ENCODE measurements around the gene PVALB.

Gene PVALB

DNA sequence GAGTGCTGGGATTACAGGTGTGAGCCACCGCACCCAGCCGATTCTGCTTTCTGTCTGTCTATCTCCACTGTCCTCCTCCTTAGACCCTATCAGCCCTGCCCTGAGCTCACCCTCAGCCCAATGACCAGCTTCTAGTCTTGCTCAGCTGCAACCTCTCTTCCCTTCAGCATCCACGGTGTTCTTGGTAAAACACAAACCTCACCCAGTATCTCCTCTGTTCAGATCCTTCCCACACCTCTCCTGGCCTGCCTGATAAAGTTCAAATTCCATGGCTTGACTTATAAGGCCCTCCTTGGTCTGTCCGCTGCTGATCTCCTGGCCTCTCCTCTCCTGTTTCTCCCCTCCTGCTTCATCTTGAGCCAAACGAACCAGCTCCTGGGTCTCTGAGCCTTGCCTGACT lies 29.4 kb upstream of the PVALB start:
- no peak for DNase-seq

DNA sequence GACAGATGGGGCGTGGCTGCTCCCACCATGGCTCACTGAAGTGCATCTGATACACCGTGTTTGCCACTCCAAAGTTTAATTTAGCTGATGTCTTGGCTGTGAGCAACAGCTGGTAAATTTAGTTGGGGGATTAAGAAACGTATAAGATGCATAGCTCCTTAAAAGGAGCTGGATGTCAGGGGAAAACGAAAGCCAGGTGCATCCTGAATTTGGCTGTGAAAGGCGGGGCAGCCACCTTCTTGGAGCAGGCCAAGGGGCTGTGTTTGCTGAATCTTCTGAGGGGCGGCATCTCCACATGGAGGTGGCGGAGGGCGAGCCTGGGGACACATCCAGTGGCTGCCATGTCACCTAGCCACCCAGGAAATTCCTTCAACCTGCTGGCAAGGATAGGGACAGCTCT lies 23.3 kb upstream of the PVALB start:
- peak; percentile 35 for DNase-seq

DNA sequence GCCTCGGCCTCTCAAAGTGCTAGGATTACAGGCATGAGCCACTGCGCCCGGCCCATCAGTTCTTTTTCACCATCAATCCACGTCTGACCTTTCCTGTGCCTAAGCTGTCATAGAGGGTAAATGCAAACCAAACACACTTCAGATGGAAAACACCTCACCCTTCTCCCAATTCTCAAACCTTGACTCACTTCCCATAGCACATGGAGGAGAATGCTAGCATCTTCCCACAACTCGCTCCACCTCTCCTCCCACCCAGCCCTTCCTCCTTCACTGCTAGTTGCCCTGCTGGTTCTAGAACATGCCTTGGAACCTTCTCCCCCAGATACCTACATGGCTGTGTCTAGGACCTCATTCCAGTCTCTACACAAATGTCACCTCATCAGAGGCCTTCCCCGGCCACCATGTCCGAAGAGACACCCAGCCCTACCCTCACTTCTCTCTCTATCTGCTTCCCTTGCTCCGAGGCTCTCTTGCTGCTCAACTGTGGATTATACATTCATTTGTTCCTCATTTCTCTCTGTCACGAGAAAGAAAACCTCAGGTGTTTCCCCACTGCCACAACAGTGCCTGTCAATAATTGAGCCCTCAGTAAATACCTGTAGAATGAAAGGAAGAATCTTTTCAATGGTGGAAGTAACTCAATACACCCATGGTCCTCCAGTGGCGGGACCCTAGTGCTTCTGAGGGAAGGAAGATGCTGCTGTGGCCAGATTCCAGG lies 22.7 kb upstream of the PVALB start:
- DNase-seq, result no peak

DNA sequence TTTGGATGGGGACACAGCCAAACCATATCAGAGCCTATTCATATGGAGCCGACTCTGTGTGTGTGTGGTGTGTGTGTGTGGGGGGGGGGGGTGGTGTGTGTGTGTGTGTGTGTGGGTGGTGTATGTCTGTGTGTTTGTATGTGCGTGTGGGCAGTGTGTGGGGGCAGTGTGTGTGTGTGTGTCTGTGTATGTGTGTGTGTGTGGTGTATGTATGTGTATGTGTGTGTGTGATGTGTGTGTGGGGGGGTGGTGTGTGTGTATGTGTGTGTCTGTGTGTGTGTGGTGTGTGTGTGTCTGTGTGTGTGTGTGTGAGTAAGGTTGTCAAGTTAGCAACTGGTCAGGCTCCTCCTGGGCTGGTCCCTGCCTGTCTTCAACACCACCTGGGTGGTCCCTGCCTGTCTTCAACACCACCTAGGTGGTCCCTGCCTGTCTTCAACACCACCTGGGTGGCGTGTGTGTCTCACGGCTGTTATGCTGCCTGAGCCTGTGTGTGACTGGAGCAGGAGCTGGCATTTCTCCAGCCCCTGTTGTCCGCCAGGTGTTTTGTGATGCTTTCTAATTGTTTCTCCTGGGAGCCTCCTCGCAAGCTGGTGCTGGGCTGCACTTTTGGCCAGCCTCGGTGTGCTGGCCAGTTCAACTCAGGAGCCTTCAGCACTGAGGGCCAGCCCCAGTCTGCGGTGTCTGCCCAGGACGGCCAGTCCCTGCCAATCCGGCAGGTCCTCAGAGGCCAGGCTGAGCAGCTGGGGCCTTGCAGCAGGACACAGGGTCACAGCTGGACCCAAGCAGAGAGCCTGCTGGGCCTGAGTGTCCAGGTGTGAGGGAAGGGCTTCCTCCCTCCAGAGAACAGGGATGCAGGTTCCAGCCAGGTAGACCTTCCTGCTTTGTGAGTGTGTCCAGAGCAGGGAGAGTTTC lies 21.5 kb upstream of the PVALB start:
- DNase-seq, result peak; percentile 88

DNA sequence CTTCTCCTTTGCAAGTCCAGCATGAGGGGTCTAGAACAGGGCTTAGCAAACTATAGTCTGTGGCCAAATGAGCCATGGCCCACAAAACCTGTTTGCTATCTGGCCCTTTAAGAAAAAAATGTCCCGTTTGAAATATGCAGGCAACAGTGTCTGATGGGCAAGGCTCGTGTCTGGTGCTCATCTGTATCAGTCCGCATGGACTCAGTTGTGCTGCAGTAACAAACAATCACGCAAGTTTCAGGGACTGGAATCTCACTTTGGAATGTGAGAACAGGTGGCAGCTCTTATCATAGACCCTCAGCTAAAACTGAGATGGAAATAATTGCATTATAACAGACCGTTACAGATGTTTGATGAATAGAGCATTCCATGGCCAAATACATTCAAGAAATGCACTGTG lies 19.1 kb upstream of the PVALB start:
- no peak for DNase-seq

DNA sequence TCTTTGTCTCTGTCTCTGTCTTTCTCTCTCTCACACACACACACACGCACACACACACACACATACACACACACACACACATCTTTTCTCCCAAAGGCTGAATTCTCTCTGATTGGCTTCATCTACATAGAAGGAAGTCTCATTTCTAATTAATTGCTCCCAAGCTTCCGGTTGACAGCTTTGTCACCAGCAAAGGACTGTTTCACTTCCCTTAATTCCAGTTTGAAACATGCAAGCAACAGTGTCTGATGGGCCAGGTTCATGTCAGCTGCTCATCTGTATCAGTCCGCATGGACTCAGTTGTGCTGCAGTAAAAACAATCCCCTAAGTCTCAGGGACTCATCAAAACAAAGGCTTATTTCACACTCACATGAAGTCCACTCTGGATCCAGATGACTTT lies 16.2 kb upstream of the PVALB start:
- no peak for DNase-seq

DNA sequence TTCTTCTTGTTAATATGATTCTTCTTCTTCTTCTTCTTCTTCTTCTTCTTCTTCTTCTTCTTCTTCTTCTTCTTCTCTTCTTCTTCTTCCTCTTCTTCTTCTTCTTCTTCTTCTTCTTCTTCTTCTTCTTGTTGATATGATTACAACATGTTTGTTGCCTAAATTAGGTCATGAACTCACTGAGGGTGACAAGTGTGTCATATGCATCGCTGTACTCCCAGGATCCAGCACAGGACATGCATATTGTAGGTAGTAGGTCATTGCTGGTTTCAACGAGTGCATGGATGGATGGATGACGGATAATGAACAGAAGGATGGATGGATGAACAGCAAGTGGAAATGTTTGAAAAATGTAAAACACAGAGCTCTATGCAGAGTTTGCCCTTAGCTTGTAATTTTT lies 14.9 kb upstream of the PVALB start:
- DNase-seq, result no peak

DNA sequence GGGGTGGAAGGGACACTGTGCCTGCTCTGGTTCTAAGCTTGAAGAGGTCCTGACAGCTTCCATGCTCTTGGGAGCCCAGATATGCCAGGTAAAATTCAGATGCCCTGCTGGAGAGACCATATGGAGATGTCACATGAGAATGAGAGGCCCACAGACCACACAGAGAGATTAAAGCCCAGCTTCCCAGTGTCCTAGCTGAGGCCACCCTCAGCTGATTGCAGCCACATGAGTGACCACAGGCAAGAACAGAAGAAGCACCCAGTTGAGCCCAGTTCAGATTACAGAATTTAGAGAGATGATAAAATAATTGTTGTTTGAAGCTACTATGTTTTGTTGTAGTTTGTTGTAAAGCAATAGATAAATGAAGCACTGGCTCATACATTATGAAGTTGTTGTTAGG lies 14.4 kb upstream of the PVALB start:
- no peak for DNase-seq

DNA sequence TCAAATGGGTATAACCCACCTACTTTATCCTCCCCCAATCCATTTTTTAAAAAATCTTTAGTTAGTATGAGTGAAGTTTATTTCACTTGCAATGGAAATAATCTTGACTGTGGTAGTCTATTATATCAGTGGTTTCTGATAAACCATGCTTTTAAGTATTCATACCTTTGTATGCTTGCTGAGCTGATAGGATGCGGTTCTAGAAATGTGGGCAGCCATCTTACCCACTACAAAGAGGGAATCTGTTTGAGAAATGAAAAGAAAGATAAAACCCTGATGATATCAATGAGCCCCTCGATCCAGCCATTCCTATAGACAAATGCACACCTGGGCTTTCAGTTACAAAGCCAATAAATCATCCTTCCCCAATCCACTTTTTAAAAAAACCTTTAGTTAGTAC lies 13.8 kb upstream of the PVALB start:
- no peak for DNase-seq

DNA sequence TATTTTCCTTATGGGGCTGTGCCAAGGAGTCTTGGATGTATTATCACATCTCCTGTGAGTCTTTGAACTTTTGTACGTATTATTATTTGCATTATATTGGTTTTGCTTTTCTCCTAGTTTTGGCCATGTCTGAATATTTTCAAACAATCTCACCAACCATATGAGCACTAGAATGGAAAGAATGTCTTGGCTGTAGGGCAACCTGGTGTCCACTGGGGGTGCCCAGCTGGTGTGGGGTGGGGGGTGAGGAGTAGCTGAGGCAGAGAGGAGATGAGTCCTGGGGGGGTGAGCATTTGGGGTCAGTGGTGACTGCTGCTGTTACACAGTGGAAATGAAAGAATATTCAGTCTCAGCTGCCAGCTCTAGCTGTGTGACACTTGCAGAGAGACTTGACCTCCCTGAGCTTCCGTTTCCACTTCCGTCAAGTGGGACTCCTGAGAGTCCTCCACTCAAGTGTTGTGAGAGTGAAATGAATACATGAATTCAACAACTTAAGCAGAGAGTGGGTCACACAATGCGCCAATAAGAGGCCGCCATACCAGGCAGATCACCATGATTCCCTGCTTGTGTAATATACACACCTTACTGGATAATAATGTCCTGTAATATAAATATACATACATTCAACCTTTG lies 12.7 kb upstream of the PVALB start:
- DNase-seq, result no peak

DNA sequence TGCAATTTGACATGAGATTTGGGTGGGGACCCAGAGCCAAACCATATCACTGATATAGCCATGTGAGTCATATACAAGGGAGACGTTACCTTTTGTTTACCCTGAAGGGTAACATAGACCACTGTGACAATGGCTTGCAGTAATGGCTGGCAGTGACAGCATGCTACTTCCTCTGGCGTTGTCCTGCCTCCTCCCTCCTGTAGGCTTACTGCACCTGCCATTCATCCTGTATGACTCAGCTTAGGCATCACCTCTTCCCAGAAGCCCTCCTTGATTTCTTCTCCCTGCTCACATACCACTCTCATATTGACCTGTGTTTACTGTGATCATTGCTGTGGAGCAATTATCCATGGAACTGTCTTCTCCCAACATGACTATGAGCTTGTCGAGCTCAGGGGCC lies 12.0 kb upstream of the PVALB start:
- no peak for DNase-seq

DNA sequence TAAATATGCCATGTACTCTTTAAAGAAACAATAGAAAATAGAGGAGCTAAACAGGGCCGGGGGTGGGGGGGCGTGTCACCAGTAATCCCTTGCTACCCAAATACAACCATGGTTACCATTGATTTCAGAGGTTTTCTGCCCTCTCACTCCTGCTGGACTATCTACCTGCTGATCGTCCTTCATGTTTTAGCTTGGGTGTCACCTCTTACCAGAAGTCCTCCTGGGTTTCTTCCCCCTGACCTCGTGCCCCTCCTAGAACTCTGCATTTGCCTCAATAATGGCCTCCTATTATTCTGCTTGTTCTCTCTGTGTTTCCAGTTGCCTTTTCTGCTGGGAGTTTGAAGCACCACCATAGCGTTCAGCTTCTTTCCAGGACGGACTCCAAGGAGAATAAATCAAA lies 9.4 kb upstream of the PVALB start:
- no peak for DNase-seq

DNA sequence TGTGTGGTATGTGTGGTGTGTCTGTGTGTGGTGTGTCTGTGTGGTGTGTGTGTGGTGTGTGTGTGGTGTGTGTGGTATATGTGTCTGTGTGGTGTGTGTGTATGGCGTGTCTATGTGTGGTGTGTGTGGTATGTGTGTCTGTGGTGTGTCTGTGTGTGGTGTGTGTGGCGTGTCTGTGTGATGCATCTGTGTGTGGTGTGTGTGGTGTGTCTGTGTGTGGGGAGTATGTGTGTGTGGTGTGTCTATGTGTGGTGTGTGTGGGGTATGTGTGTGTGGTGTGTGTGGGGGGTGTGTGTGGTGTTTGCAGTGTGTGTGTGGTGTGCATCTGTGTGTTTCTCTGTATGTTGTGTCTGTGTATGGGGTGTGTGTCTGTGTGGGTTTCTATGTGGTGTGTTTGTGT lies 7.8 kb upstream of the PVALB start:
- DNase-seq, result no peak

DNA sequence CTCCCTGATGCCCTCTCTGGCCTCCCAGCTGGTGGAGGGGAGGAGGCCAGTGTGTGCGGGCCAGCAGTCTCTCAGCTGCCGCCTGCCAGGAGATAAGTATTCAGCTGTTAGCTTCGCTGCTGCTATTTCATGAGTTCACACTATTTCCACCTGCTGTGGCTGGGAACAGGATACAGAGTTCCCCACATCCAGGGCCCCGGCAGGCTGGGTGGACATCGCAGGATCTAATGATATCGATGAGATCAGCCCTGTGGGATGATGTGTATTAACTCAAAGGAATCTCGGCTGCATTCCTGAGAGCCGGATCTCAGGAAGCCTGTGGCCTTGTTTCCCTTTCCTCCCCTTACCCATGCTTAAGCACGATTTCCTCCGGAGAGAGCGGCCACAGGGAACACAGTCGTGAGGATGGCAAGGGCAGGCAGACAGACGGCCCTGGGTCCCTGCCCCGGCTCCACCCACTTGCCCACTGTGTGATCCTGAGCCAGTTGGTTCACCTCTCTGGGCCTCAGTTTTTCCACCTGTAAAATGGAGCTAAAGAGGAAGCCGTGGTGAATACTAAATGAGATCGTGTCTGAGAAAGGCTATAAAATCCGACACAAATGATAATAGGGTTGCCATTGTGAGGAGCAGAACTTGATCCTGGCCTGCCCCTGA lies 6.5 kb upstream of the PVALB start:
- no peak for DNase-seq

DNA sequence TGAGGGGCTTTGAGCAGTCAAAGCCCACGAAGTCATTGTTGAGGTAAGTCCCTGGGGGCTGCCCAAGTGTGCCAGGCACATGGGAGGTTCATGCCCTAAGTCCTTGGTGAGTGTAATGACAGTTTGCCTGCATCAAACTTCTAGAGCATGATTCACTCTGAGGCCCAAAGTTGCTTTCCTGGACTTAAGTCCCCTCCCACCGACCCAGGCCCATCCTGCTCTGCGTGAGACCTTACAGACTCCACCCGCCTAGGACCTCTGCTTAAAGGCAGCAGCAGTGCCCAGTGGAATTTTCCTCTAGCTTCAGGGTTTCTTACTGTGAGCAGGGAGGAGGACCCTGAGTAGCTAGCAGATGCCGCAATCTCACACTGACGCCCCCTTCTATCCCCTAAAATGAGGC lies 5.7 kb upstream of the PVALB start:
- DNase-seq, result no peak

DNA sequence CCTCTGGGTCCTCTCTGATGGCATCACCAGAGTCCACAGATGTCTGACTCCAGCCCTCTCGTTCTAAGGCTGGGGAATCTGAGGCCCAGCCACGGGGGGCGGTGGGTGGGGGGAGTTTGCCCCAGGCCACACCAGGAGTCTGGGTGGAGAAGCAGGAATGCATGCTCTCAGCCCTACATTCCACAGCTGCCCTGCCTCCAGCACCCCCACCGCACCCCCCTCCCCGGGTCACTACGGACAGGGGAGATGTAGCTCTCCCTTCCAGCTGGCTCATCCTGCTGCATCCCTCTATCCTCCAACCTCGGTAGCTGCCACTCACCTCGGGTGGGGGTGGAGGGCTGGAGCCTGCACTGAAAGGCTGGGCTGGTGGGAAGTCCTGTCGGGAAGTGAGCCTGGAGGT lies 2.3 kb upstream of the PVALB start:
- no peak for DNase-seq

DNA sequence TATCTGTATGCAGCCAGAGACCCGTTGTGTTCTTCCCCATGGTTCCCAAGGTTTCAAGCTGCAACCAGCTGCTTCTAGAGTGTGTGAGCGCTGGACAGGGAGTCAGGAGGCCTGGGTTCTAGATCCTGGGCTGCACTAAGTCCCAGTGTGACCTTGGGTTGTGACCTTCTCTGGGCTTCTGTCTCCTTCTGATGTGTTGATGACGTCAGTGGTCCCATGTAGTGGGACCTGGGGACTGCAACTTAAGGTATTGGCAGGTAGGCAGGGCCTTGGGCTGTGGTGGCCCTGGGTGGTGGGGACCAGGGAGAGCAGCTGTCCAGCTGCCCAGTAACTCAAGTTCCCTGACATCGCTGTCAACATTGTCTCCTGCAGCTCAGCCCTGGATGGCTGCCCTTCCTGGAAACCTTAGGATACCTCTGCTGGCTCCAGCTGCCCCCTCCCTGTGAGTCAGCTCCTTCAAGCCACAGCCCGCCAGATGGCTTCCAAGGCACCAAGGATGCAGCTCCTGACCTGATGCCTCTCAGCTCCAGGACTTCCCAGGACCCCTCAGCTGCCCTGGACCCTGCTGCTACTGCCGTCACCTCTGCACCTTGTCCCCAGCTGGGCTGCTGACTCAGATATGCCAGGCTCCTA lies 1.3 kb upstream of the PVALB start:
- peak; percentile 29 for DNase-seq

DNA sequence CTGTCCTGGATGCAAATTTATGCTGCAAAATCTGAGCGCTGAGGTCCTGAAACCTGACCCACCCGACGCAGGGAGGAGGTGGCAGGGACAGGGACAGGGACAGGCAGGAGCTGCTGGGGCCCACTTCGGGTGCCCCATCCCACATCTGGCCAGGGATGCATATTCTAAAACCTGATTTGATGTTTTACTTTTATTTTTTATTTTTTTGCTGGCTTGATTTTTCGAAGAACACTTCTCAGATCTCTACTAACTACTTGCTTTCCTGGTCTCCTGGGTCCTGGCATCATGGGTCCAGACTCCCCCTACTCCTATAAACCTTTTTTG lies 652 bp upstream of the PVALB start:
- no peak for DNase-seq

DNA sequence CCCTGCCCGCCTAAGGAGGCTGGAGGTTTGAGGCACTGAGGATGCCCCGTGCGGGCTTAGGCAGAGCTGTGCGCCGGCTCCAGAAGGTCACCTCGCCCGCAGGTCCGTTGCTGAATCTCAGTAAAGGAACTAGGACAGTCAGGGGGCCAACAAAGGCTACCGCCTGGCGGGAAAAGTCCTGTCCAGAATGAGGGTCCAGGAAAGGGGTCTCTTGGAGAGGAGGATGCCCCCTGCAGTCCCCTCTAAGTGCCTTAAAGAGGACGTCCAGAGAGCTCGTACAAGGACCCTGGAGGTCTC lies 548 bp downstream of the PVALB start:
- DNase-seq, result no peak

DNA sequence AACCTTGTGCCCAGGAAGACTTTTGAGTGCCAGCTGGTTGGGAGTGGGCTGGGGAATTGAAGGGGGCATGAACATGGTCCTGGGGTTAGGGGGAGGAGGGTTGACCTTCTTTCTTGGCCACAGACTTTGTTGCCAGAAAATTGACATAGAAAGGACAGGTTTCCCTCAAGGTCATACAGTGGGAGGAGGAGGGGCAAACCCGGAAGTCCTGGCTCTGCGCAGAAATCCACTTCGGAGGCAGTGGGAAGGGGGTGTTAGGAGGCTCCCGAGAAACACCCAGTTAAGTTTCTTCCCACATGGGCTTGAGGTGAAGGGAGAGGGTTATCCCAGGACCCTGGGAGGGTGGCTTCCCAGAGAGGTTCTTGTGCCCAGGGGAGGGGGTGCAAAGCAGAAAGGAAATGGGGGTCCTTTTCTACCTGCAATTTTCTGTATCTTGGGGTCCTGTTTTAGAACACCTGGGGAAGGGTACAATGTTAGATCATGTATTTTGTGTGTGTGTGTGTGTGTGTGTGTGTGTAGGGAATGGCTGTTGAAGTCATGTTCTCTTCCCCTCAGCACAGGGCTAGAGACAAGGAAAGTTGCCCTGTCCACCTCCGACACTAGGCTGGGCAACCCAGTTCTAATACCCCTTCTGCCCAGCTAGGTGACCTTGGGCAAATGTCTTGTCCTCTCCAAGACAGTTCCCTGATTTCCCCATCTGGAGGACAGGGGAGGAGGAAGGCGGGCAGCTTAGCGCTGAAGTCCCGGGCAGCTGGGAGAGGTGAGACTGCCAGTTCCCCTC lies 1.1 kb downstream of the PVALB start:
- DNase-seq, result no peak

DNA sequence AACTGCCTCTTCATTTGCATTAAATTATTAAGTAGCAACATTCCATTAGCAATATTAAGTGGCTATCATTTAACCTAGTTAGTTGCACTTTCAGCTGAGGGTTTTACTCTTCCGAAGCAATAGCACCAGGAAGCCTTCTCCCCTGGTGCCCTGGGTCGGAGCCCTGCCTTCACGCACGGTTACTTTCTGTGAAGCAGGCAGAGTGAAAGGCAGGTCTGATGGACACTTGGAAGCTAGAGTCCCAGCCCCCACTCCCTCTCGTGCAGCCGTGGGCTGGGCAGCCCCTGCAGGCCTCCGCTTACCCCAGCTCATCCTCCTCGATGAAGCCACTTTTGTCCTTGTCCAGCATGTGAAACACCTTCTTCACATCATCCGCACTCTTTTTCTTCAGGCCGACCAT lies 2.0 kb downstream of the PVALB start:
- no peak for DNase-seq

DNA sequence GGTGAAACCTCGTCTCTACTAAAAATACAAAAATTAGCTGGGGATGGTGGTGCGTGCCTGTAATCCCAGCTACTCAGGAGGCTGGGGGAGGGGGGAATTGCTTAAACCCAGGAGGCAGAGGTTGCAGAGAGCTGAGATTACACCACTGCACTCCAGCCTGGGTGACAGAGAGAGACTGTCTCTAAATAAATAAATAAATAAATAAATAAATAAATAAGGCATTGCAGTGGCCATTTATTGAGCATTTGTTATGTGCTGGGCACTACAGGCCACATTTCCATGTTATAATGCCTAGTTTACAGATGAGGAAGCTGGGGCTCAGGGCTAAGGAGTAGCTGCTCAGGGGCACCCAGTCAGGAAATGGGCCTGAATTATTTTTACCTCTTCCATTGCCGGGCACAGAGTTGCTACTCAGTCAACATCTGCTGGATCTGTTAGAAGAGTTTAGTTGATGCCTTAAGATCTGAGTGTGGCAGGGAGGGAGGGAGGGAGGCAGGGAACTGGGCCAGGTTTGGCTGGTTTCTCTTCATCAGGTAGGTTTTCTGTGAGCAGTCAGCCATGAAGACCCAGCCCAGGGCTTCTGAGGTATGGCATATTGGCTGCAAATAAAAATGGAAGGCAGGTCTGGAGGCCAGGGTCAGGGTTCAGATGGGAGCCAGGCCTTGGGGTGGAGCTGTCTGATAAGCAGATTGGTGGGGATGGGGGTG lies 5.6 kb downstream of the PVALB start:
- DNase-seq, result peak; percentile 66
